Hepatocyte (in vitro differentiated cells): Measurements from ENCODE around the gene SBNO1.

Source experiments
- CTCF ChIP-seq: fragments of 200-600 bp; sonication (generic); IDR thresholded peaks from 2 replicates; pipeline ENCODE4 v1.5.1; 2016; ENCODE audit warnings: antibody characterized with exemption, mild to moderate bottlenecking; ENCODE audit not compliant: poor library complexity
- EZH2phosphoT487 ChIP-seq: fragments of 200-600 bp; sonication (generic); IDR thresholded peaks from one replicate; pipeline ENCODE4 v1.6.1; 2018; ENCODE audit warnings: antibody characterized with exemption, mild to moderate bottlenecking, low read depth, moderate library complexity; ENCODE audit not compliant: unreplicated experiment, severe bottlenecking

GRCh38 chr12:123251403-123252076 lies 113.1 kb downstream of the SBNO1 start:
- TF ChIP-seq CTCF (no peak), EZH2phosphoT487 (no peak)
